A673 (cell line): ENCODE data around the gene KIDINS220.

Experiments
- CTCF ChIP-seq: fragments of 300-800, 200-600 bp; sonication (generic); conservative IDR thresholded peaks from 2 replicates; pipeline ENCODE4 v1.5.1; 2017; ENCODE audit warnings: low read depth, mild to moderate bottlenecking, antibody characterized with exemption, low read length, moderate library complexity, mixed read lengths
- EZH2 ChIP-seq: fragments of 200-600 bp; sonication (generic); IDR thresholded peaks from 2 replicates; pipeline ENCODE4 v1.6.1; 2017; ENCODE audit warnings: borderline replicate concordance, low read depth, mild to moderate bottlenecking, mixed read lengths, antibody characterized with exemption, low read length; ENCODE audit not compliant: poor library complexity, severe bottlenecking

GRCh38 chr2:8685697-8686358 is 151.6 kb downstream of the KIDINS220 start:
- TF ChIP-seq EZH2 (no peak), CTCF (peak; percentile 72)
